Endometrium (tissue), 2 donors: ENCODE measurements around the gene KDM1A.

ENCODE experiments used
- FAIRE-seq: peaks from 2 replicates; lab custom pipeline; 2012; peaks lifted over from hg19 to GRCh38; lab: Jason Lieb, UNC
- donor health status: control.
- donor health status: control.

The KDM1A gene

GRCh38 chr1:23013657-23014056 lies 5.6 kb upstream of the KDM1A start:
- no peak for FAIRE-seq

- FAIRE-seq: no peak
Observed at GRCh38 chr1:23018661-23019093, 591 bp upstream of the KDM1A start.

GRCh38 chr1:23019863-23020625 lies 776 bp downstream of the KDM1A start:
- FAIRE-seq: no peak

- no peak for FAIRE-seq
Observed at GRCh38 chr1:23020706-23021405, 1.6 kb downstream of the KDM1A start.

- no peak for FAIRE-seq
Observed at GRCh38 chr1:23021834-23022233, 2.6 kb downstream of the KDM1A start.

GRCh38 chr1:23023174-23023845 lies 4.0 kb downstream of the KDM1A start:
- FAIRE-seq: no peak

- no peak for FAIRE-seq
Observed at GRCh38 chr1:23026568-23026967, 7.3 kb downstream of the KDM1A start.

GRCh38 chr1:23027352-23027907 lies 8.2 kb downstream of the KDM1A start:
- no peak for FAIRE-seq

GRCh38 chr1:23029337-23029736 lies 10.1 kb downstream of the KDM1A start:
- FAIRE-seq: no peak

- no peak for FAIRE-seq
Observed at GRCh38 chr1:23035823-23036452, 16.7 kb downstream of the KDM1A start.

- FAIRE-seq: no peak
Observed at GRCh38 chr1:23037081-23037740, 17.9 kb downstream of the KDM1A start.

- FAIRE-seq: no peak
Observed at GRCh38 chr1:23039308-23039826, 20.1 kb downstream of the KDM1A start.

GRCh38 chr1:23040509-23040908 lies 21.2 kb downstream of the KDM1A start:
- FAIRE-seq: no peak

GRCh38 chr1:23044035-23044434 lies 24.8 kb downstream of the KDM1A start:
- FAIRE-seq: no peak

- FAIRE-seq: no peak
Observed at GRCh38 chr1:23050201-23050600, 30.9 kb downstream of the KDM1A start.

GRCh38 chr1:23051290-23051909 lies 32.1 kb downstream of the KDM1A start:
- no peak for FAIRE-seq

GRCh38 chr1:23057301-23057700 lies 38.0 kb downstream of the KDM1A start:
- FAIRE-seq: no peak

- no peak for FAIRE-seq
Observed at GRCh38 chr1:23062271-23062670, 43.0 kb downstream of the KDM1A start.

- FAIRE-seq: no peak
Observed at GRCh38 chr1:23065385-23065784, 46.1 kb downstream of the KDM1A start.

- no peak for FAIRE-seq
Observed at GRCh38 chr1:23066075-23066474, 46.8 kb downstream of the KDM1A start.

- no peak for FAIRE-seq
Observed at GRCh38 chr1:23069149-23069548, 49.9 kb downstream of the KDM1A start.
